ENCODE data around the gene JUND.
A peak's percentile ranks its signal among the peaks of the same experiment; 100 is the strongest.

The JUND gene

DNA sequence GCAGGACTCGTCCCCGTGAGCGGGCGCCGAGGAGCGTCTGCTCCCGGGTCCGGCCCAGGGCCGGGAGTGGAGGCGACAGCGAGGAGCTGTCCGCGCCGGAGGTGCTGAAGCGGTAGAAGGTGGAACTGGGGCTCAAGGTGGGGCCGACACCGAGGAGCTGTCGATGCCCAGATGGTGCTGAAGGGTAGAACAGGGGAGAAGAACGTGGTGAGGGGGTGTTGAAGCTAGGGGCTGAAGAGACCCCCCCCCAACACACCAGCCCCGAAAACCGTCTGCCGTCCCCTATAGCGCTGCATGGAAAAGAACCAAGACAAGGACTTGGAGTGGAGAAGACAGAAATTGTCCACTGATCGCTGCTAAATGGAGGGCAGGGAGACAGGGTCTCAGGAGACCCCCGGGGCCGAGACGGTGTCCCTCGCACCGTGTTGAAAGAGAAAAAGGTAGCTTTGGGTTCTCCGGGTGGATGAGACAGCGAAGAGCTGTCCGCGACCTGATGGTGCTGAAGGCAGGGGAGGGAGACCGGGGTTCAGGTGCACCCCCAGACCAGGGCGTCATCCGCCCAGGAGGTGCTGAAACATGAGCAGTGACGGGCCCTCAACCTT lies 48.1 kb downstream of the JUND start:
- DNase-seq = peak in 1 of 2 experiments; percentile 68

DNA sequence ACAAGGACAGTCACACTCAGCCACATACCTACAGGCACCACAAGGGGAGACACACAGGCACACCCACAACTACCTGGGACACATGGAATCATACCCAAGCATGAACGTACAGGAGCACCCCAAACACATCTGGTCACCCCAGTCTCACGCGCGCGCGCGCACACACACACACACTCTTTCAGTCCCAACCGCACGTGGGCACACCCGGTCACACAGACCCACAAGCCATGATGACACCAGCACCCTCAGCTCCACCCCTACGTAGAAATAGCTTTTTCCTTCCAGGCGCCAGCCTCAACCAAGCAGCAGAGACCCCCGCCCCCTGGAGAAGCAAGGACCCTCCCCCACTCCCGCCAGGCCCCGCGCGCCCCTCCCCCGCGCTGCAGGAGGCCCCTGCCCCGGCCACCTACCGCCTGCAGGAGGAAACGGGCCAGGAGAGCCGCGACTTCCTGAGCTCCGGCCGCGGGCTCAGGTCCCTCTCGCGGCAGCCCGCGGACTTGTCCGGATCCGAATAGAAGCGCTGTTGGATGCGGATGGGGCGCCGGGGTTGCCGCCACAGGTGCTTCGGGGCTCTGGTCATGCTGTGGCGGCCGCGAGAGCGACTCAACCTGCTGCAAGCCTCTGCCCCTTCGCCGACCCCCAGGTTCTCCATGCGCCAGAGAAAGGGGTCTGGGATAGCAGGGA lies 48.7 kb downstream of the JUND start:
- peak; percentile 31 to 77 for DNase-seq

DNA sequence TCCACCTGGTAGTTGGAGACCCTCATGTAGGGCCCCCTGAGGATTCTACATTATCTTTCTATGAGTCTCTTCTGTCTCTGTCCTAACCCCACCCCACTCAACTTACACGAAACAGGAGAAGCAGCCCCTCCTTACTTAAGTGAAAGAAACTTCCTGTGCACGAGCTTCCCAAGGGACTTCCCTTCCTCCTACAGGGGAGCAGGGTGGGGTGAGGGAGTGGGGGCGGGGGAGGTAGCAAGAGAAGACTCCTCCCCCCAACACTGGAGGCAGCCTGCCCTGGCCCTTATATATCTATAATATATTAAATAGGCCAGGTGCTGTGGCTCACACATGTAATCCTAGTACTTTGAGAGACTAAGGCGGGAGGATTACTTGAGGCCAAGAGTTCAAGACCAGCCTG lies 49.6 kb downstream of the JUND start:
- peak in 1 of 2 experiments; percentile 21 for DNase-seq

GRCh38 chr19:18230941-18231734 lies 50.3 kb downstream of the JUND start:
- no peak for DNase-seq

- no peak for DNase-seq
These were observed 51.5 kb downstream of the JUND start for GRCh38 chr19:18229915-18230314.
